Mesenchymal stem cell (in vitro differentiated cells and primary cell): ENCODE data around the gene PAPPA2.
A peak's percentile ranks its signal among the peaks of the same experiment; 100 is the strongest.

Experiments used
- DNase-seq: peaks from one replicate; pipeline ENCODE4 v3.0.0-alpha.2; 2013
- H2AFZ ChIP-seq: one replicate; pipeline ENCODE4 v1.6.1; 2013; ENCODE audit warnings: low read depth, mild to moderate bottlenecking, control low read depth, inconsistent platforms, low read length, moderate library complexity
- H2AK5ac ChIP-seq: 2 replicates; pipeline ENCODE4 v1.6.1; 2013; ENCODE audit warnings: low read length, moderate library complexity, mild to moderate bottlenecking, inconsistent platforms; ENCODE audit not compliant: severe bottlenecking
- H2BK120ac ChIP-seq: one replicate; pipeline ENCODE4 v1.6.1; 2013; ENCODE audit warnings: low read depth, mild to moderate bottlenecking, inconsistent platforms, low read length, moderate library complexity
- H2BK12ac ChIP-seq, 2 experiments: one replicate each; pipeline ENCODE4 v1.6.1; 2013; ENCODE audit warnings: inconsistent platforms in 2 of 2, low read length in 2 of 2, mild to moderate bottlenecking in 2 of 2, moderate library complexity in 2 of 2, control low read depth in 1 of 2
- H2BK15ac ChIP-seq: one replicate; pipeline ENCODE4 v1.6.1; 2013; ENCODE audit warnings: mild to moderate bottlenecking, low read depth, inconsistent platforms; ENCODE audit not compliant: poor library complexity, severe bottlenecking
- H2BK5ac ChIP-seq: 2 replicates; pipeline ENCODE4 v1.6.1; 2013; ENCODE audit warnings: low read depth, mild to moderate bottlenecking, low read length, control low read depth, inconsistent platforms; ENCODE audit not compliant: poor library complexity, severe bottlenecking
- H3K14ac ChIP-seq, 2 experiments: one replicate each; pipeline ENCODE4 v1.6.1; 2013; ENCODE audit warnings: inconsistent platforms in 2 of 2, low read length in 2 of 2, control low read depth in 1 of 2, mild to moderate bottlenecking in 1 of 2, moderate library complexity in 1 of 2
- H3K18ac ChIP-seq, 2 experiments: one replicate each; pipeline ENCODE4 v1.6.1; 2013; ENCODE audit warnings: inconsistent platforms in 2 of 2, low read length in 2 of 2, control low read depth in 1 of 2, low read depth in 1 of 2, mild to moderate bottlenecking in 1 of 2
- H3K23ac ChIP-seq, 2 experiments: one replicate each; pipeline ENCODE4 v1.6.1; 2013; ENCODE audit warnings: inconsistent platforms in 2 of 2, low read length in 2 of 2, mild to moderate bottlenecking in 2 of 2, moderate library complexity in 2 of 2, control low read depth in 1 of 2
- H3K27ac ChIP-seq: 2 replicates; pipeline ENCODE4 v1.5.1; 2013; ENCODE audit warnings: mild to moderate bottlenecking, moderate library complexity, low read length, control low read depth, inconsistent platforms; ENCODE audit not compliant: poor library complexity, severe bottlenecking
- H3K27me3 ChIP-seq, 2 experiments: 2 replicates each; pipeline versions ENCODE4 v1.6.1 to v1.7.0; 2013; ENCODE audit warnings: low read length in 2 of 2, mild to moderate bottlenecking in 2 of 2, moderate library complexity in 2 of 2, control low read depth in 1 of 2, inconsistent platforms in 1 of 2; ENCODE audit not compliant: control insufficient read depth in 1 of 2, insufficient read depth in 1 of 2
- H3K36me3 ChIP-seq, 2 experiments: 2 replicates each; pipeline versions ENCODE4 v1.6.1 to v1.7.0; 2013; ENCODE audit warnings: low read length in 2 of 2, control low read depth in 1 of 2, inconsistent platforms in 1 of 2, low read depth in 1 of 2, mild to moderate bottlenecking in 1 of 2; ENCODE audit not compliant: insufficient read depth in 2 of 2, control insufficient read depth in 1 of 2
- H3K4ac ChIP-seq, 2 experiments: one replicate each; pipeline ENCODE4 v1.6.1; 2013; ENCODE audit warnings: inconsistent platforms in 2 of 2, low read length in 2 of 2, mild to moderate bottlenecking in 2 of 2, moderate library complexity in 2 of 2, control low read depth in 1 of 2, low read depth in 1 of 2
- H3K4me1 ChIP-seq: 2 replicates; pipeline ENCODE4 v1.6.1; 2013; ENCODE audit warnings: low read depth, low read length, control low read depth; ENCODE audit not compliant: control insufficient read depth, insufficient read depth
- H3K4me2 ChIP-seq: 2 replicates; pipeline ENCODE4 v1.6.1; 2013; ENCODE audit warnings: low read length, mild to moderate bottlenecking, inconsistent platforms; ENCODE audit not compliant: poor library complexity, severe bottlenecking
- H3K4me3 ChIP-seq, 2 experiments: 2 replicates each; pipeline versions ENCODE4 v1.5.1 to v1.7.0; 2013; ENCODE audit warnings: low read length in 2 of 2, mild to moderate bottlenecking in 2 of 2, control low read depth in 1 of 2, low read depth in 1 of 2; ENCODE audit not compliant: insufficient read depth in 1 of 2
- H3K79me1 ChIP-seq: replicated peaks from 2 replicates; pipeline ENCODE4 v1.6.1; 2013; ENCODE audit warnings: mild to moderate bottlenecking, control low read depth, low read length, inconsistent platforms; ENCODE audit not compliant: poor library complexity, severe bottlenecking
- H3K9ac ChIP-seq: 2 replicates; pipeline ENCODE4 v1.7.0; 2013; ENCODE audit warnings: mild to moderate bottlenecking, low read length, moderate library complexity
- H3K9me3 ChIP-seq: 2 replicates; pipeline ENCODE4 v1.7.0; 2013; ENCODE audit warnings: mild to moderate bottlenecking, low read length; ENCODE audit not compliant: control insufficient read depth
- H4K8ac ChIP-seq: one replicate; pipeline ENCODE4 v1.6.1; 2013; ENCODE audit warnings: inconsistent platforms, mild to moderate bottlenecking, low read length, moderate library complexity
- H4K91ac ChIP-seq: one replicate; pipeline ENCODE4 v1.6.1; 2013; ENCODE audit warnings: mild to moderate bottlenecking, low read length, inconsistent platforms
- WGBS: methylation state at CpG from one replicate; pipeline ENCODE4 v1.1.7; 2013; ENCODE audit warnings: mixed read lengths; 5-methylcytosine and 5-hydroxymethylcytosine counted together

PAPPA2 gene

GRCh38 chr1:176790786-176791185, 327.8 kb downstream of the PAPPA2 start:
- Histone ChIP-seq H3K4ac (no peak overlapping the region), H3K4me2 (no peak overlapping the region), H2BK120ac (no peak overlapping the region), H4K8ac (no peak overlapping the region), H3K4me3 (peak overlapping the region in 1 of 2 experiments; percentile 15), H3K18ac (no peak overlapping the region), H2AK5ac (no peak overlapping the region), H3K27me3 (no peaks in the 10 kb centered on the region), H3K14ac (no peak overlapping the region), H2BK5ac (no peak overlapping the region), H3K27ac (no peak overlapping the region), H3K9ac (no peak overlapping the region), H4K91ac (no peak overlapping the region), H3K4me1 (no peaks in the 10 kb centered on the region), H2BK15ac (no peak overlapping the region), H2AFZ (no peak overlapping the region), H2BK12ac (no peak overlapping the region), H3K79me1 (no peaks in the 10 kb centered on the region), H3K9me3 (no peaks in the 10 kb centered on the region), H3K36me3 (no peaks in the 10 kb centered on the region), H3K23ac (no peak overlapping the region)
- no peak for DNase-seq
- no CpG with 5 or more reads among the region's 3 CpGs for WGBS

GRCh38 chr1:176791906-176792305, 328.9 kb downstream of the PAPPA2 start:
- Histone ChIP-seq H2AFZ (no peak overlapping the region), H3K9me3 (no peaks in the 10 kb centered on the region), H2AK5ac (no peak overlapping the region), H3K9ac (no peak overlapping the region), H2BK12ac (no peak overlapping the region), H3K18ac (no peak overlapping the region), H3K79me1 (no peaks in the 10 kb centered on the region), H3K4me1 (no peaks in the 10 kb centered on the region), H4K91ac (no peak overlapping the region), H2BK15ac (no peak overlapping the region), H3K4me3 (no peak overlapping the region), H3K23ac (no peak overlapping the region), H3K36me3 (no peaks in the 10 kb centered on the region), H3K14ac (no peak overlapping the region), H2BK5ac (no peak overlapping the region), H3K4me2 (no peak overlapping the region), H3K27me3 (no peaks in the 10 kb centered on the region), H3K27ac (no peak overlapping the region), H3K4ac (no peak overlapping the region), H2BK120ac (no peak overlapping the region), H4K8ac (no peak overlapping the region)
- no peak for DNase-seq
- 54% methylated on average over 2 of the region's 3 CpGs for WGBS

- no peak overlapping the region for H3K23ac ChIP-seq
- H2BK5ac ChIP-seq: no peak overlapping the region
- no peak overlapping the region for H3K4me3 ChIP-seq
- no peak overlapping the region for H4K91ac ChIP-seq
- 74% methylated on average over 5 of the region's 5 CpGs for WGBS
- no peak overlapping the region for H2BK15ac ChIP-seq
- no peak overlapping the region for H2AK5ac ChIP-seq
- H3K4ac ChIP-seq: no peak overlapping the region
- no peak overlapping the region for H2BK120ac ChIP-seq
- H3K14ac ChIP-seq: no peak overlapping the region
- no peak for DNase-seq
- H3K18ac ChIP-seq: no peak overlapping the region
- H2BK12ac ChIP-seq: no peak overlapping the region
- H3K27ac ChIP-seq: no peak overlapping the region
- no peaks in the 10 kb centered on the region for H3K27me3 ChIP-seq
- H3K4me2 ChIP-seq: no peak overlapping the region
- H3K9ac ChIP-seq: no peak overlapping the region
- no peaks in the 10 kb centered on the region for H3K36me3 ChIP-seq
- H4K8ac ChIP-seq: no peak overlapping the region
- H3K9me3 ChIP-seq: no peaks in the 10 kb centered on the region
- no peak overlapping the region for H2AFZ ChIP-seq
- H3K79me1 ChIP-seq: no peaks in the 10 kb centered on the region
- no peaks in the 10 kb centered on the region for H3K4me1 ChIP-seq
These were observed 332.0 kb downstream of the PAPPA2 start for GRCh38 chr1:176794897-176795508.

- H3K4me1 ChIP-seq: no peaks in the 10 kb centered on the region
- H4K91ac ChIP-seq: no peak overlapping the region
- no peak overlapping the region for H3K23ac ChIP-seq
- H3K18ac ChIP-seq: no peak overlapping the region
- no peaks in the 10 kb centered on the region for H3K79me1 ChIP-seq
- H2BK5ac ChIP-seq: no peak overlapping the region
- no peak overlapping the region for H4K8ac ChIP-seq
- no peak overlapping the region for H3K4ac ChIP-seq
- H2AFZ ChIP-seq: no peak overlapping the region
- H3K36me3 ChIP-seq: no peaks in the 10 kb centered on the region
- H3K14ac ChIP-seq: no peak overlapping the region
- no peak overlapping the region for H2BK12ac ChIP-seq
- H3K4me3 ChIP-seq: no peak overlapping the region
- DNase-seq: peak; percentile 23
- no peak overlapping the region for H2BK15ac ChIP-seq
- H2BK120ac ChIP-seq: no peak overlapping the region
- no peaks in the 10 kb centered on the region for H3K9me3 ChIP-seq
- H3K27me3 ChIP-seq: no peaks in the 10 kb centered on the region
- no peak overlapping the region for H3K9ac ChIP-seq
- H3K4me2 ChIP-seq: no peak overlapping the region
- 67% methylated on average over 1 of the region's 2 CpGs for WGBS
- no peak overlapping the region for H2AK5ac ChIP-seq
- H3K27ac ChIP-seq: no peak overlapping the region
These were observed 333.0 kb downstream of the PAPPA2 start for GRCh38 chr1:176795929-176796328.
